Astrocyte of the cerebellum (primary cell): ENCODE data around the gene ASCC3.

ENCODE experiments used
- DNase-seq: peaks from one replicate; pipeline ENCODE4 v3.0.0-alpha.2; 2011; ENCODE audit warnings: low read depth
- H3K4me3 ChIP-seq: 2 replicates; pipeline ENCODE4 v1.5.1; 2011; ENCODE audit warnings: mild to moderate bottlenecking, low read depth, low read length, moderate library complexity
- in situ Hi-C: cut with HindIII; loops from 2 replicates; pipeline ENCODE4 v1.10.0; 2017; ENCODE audit warnings: low sequenced_read_pairs
- TF ChIP-seq, protein P1 (sequence below): IDR thresholded peaks from 2 replicates; pipeline ENCODE4 v1.5.1; 2012; ENCODE audit warnings: low read length, low read depth, moderate library complexity, mild to moderate bottlenecking; ENCODE audit errors: missing control alignments

Gene ASCC3

DNA sequence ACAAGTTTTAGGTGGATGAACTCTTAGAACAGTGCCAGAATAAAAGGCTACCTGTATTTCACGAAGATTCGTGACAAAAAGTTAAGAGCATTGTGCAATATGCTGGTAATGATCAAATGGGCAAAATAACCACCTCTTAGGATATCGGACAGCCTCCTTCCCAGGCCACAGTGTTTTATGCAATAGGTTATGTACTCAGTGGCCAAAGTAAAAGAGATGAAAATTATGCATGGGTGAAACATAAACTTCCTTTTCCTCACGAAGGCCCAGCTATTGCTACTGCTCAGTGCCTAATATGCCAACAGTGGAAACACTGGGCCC is 262.8 kb downstream of the ASCC3 start:
- in situ Hi-C loops: no loop called here
- no peak overlapping the region for H3K4me3 ChIP-seq
- DNase-seq: no peak
- TF ChIP-seq, protein P1, sequence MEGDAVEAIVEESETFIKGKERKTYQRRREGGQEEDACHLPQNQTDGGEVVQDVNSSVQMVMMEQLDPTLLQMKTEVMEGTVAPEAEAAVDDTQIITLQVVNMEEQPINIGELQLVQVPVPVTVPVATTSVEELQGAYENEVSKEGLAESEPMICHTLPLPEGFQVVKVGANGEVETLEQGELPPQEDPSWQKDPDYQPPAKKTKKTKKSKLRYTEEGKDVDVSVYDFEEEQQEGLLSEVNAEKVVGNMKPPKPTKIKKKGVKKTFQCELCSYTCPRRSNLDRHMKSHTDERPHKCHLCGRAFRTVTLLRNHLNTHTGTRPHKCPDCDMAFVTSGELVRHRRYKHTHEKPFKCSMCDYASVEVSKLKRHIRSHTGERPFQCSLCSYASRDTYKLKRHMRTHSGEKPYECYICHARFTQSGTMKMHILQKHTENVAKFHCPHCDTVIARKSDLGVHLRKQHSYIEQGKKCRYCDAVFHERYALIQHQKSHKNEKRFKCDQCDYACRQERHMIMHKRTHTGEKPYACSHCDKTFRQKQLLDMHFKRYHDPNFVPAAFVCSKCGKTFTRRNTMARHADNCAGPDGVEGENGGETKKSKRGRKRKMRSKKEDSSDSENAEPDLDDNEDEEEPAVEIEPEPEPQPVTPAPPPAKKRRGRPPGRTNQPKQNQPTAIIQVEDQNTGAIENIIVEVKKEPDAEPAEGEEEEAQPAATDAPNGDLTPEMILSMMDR: no peak

DNA sequence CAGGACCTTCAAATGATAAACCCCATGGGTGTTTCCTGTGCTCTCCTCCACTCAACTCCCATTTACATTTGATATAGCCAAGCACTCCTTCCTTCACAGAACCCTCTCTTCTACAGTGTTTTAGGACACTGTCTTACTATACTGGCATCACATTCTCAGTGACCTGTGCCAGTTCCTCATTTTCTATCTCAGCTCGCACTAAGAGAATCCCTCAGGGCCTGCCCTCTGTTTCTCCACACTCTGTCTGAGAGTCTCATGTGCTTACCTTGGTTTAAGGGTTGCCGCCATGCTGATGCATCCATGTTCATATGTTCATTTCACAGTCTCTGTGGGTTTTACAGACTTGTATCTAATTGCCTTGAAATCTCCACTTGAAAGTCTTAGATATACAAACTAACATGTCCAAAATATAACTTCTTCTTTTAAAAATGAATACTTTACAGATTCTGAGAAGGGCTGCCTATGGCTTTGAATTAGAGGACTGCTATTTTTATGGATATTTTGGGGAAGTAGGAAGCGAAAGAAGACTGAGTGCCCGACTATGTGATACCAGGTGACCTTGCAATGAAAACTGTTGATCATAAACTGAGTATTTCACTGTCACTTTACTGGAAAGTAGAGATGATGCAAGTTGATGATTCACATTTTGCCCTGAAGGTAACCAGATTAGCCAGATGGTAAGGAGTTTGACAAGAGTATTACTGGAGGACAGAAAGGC is 263.3 kb downstream of the ASCC3 start:
- no peak for DNase-seq
- H3K4me3 ChIP-seq: no peak overlapping the region
- TF ChIP-seq, protein P1: no peak
- in situ Hi-C loops: no loop called here

DNA sequence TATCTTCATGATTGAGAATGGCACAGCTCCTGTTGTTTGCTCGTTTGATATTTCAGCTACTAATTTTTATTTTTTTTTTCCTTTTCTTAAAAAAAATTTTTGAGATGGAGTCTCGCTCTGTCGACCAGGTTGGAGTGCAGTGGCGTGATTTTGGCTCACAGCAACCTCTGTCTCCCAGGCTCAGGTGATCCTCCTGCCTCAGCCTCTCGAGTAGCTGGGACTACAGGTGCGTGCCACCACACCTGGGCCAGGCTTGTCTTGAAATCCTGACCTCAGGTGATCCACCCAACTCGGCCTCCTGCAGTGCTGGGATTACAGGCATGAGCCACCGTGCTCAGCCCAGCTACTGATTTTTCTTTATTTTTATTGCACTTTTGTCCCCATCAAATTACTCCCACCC is 266.2 kb downstream of the ASCC3 start:
- no peak overlapping the region for H3K4me3 ChIP-seq
- DNase-seq: no peak
- TF ChIP-seq, protein P1: no peak
- in situ Hi-C loops: no loop called here

DNA sequence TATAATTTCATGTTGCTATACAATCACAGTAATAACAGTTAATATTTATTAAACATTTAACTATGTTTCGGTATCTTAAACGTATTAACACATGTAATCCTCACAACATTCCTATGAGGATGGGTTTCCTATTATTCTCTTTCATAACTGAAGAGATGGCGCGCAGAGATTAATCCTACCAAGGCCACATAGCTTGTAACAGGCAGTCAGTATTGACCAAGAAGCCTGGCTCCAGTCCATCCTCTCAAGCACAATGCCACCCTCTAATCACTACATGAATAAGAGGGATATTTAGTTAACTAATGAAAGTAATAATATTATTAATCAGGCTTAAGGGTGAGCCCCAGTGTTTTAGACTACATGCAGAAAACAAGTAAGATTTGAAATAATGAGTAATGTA is 266.7 kb downstream of the ASCC3 start:
- in situ Hi-C loops: no loop called here
- TF ChIP-seq, protein P1: no peak

DNA sequence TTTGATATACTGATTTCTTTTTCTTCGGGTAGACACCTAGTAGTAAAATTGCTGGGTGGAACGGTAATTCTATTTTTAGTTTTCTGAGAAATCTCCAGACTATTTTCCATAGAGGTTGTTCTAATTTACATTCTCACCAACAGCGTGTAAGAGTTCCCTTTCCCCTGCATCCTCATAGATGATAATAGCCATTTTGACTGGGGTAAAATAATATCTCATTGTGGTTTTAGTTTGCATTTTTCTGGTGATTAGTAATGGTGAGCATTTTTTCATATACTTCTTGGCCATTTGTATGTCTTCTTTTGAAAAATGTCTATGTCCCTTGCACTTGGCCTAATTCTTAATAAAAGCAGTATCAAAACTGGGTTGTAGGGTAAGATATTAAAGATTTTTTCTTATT is 267.5 kb downstream of the ASCC3 start:
- TF ChIP-seq, protein P1: no peak
- in situ Hi-C loops: no loop called here
- DNase-seq: no peak
- no peak overlapping the region for H3K4me3 ChIP-seq

More for the DNA sequence above, 266.7 kb downstream of the ASCC3 start:
- no peak overlapping the region for H3K4me3 ChIP-seq
- no peak for DNase-seq

DNA sequence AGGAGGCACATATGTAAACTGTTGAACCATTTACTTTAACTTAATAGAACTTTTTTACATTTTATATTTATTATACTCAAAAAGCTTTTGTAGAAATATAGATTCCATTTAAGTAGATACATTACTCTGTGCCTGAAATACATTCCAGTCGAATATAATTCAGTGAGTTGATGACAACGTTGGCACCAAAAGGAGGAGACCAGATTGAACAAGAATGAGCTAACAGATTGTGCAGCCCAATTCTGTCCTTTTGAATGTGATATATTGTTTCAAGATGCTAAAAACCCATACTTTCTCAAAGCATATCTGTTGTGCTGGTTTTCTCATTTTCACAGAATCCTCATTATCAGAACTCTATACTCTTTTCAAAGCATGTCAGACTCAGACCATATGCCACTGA is 269.0 kb downstream of the ASCC3 start:
- H3K4me3 ChIP-seq: no peak overlapping the region
- in situ Hi-C loops: no loop called here
- TF ChIP-seq, protein P1: no peak
- DNase-seq: no peak
